ENCODE data around the gene CYSRT1.

Gene CYSRT1

DNA sequence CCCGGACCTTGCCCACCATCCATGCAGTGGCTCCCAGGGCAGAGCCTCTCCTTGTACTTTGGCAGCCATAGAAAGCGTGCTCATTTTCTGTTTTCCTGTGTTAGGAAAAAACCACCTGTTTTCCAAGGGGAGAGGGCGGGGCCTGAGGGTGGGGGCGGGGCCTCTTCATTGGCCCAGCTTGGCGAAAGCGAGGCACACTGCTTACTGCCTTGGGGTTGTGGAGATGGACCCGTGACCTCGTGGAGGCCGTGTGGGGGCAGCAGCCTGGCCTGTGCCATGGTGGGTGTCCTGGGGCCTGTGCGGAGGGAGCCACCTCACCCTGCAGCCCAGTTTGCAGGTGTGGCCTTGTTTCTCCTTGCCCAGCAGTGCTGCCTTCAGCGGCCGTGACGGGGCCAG lies 48.1 kb downstream of the CYSRT1 start:
- no peak for DNase-seq

DNA sequence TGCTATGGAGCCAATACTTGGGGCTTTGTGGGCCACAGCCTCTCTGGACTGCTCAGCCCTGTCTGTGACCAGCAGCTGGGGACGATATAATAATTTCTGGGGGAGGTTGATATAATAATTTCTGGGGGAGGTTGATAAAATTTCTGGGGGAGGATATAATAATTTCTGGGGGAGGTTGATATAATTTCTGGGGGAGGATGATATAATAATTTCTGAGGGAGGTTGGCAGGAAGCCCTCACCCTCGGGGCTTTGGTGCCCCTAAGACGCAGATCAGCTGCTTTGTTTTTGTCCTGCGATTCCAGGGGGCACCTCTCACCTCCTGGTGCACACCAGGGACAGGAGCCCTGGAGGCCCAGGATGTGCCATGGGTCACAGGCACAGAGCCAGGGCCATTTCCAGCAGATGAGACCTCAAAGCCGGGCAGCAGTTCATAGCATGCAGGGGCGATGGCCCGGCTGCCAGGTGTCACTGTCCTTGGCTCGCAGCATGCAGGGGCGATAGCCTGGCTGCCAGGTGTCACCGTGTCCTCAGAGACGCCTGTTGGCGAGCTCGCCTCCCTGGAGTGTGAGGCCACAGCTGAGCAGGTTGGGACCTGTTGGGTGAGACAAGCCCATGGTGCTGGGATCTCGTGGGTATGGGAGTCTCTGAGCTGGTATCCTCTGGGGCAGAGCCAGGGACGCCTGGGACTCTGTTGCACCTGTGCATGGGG lies 48.8 kb downstream of the CYSRT1 start:
- DNase-seq: no peak

DNA sequence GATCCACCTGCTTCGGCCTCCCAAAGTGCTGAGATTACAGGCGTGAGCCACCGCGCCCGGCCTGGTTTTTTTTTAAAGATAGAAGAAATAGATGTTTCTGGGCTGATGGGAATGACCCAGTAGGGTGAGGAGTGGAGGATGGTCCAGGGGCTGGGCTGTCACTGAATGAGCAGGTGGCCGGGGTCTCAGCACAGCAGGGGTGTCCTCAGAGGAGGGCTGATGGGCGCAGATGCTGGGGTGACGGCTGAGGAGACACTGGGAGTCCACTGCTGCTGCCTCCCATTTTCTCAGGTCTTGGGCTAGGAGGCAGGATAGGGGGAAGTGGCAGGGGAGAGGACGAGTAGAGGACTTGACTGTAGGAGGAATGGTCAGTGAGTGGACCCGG lies 50.2 kb downstream of the CYSRT1 start:
- DNase-seq: no peak
